Activated B cell treated with CpG ODN at 0.5 μM for 24 hours (primary cell): Measurements from ENCODE around the gene SMPD3. TPM values are rescaled to one million over a fixed set of nuclear protein-coding genes. Genes with fewer than 3 reads are reported as not detected.

Experiments
- ATAC-seq: fragments of 200-7000 bp; cut with Tn5 transposase; one replicate; pipeline ENCODE4 v1.10.0; 2021; ENCODE audit warnings: low read depth, mild to moderate bottlenecking, moderate library complexity
- CTCF ChIA-PET: fragments of 350-600 bp; sonication (Branson Sonifier 250); formaldehyde crosslinking; loops from one replicate; lab custom pipeline; 2021; ENCODE audit warnings: antibody characterized with exemption; lab: Charles Lee
- POLR2A ChIA-PET: fragments of 350-600 bp; sonication (Branson Sonifier 250); formaldehyde crosslinking; loops from one replicate; lab custom pipeline; 2021; ENCODE audit warnings: antibody characterized with exemption; lab: Charles Lee
- DNase-seq: peaks from one replicate; pipeline ENCODE4 v3.0.0; 2022
- H3K27ac Mint-ChIP-seq: one replicate; pipeline ENCODE4 v1.8.0; 2020; ENCODE audit warnings: mixed read lengths
- H3K27me3 Mint-ChIP-seq: one replicate; pipeline ENCODE4 v1.8.0; 2021; ENCODE audit warnings: mixed read lengths
- H3K36me3 Mint-ChIP-seq: one replicate; pipeline ENCODE4 v1.8.0; 2021; ENCODE audit warnings: low read depth, mixed read lengths
- H3K4me1 Mint-ChIP-seq: one replicate; pipeline ENCODE4 v1.8.0; 2021; ENCODE audit warnings: mixed read lengths
- H3K4me3 Mint-ChIP-seq: one replicate; pipeline ENCODE4 v1.8.0; 2020; ENCODE audit warnings: mild to moderate bottlenecking, mixed read lengths
- H3K9me3 Mint-ChIP-seq: one replicate; pipeline ENCODE4 v1.8.0; 2020; ENCODE audit warnings: mixed read lengths
- intact Hi-C: fragments of 100-400 bp; cut with micrococcal nuclease; formaldehyde crosslinking; loops from one replicate; pipeline ENCODE4 v1.15.1; 2024
- total RNA-seq: library from RNA; stranded (reverse); gene quantifications from 2 replicates; pipeline ENCODE4 v1.2.3, GENCODE V29; 2022
- TF ChIP-seq, protein P1 (sequence below): fragments of 200-600 bp; IDR thresholded peaks from one replicate; pipeline ENCODE4 v1.8.0; 2022; ENCODE audit warnings: antibody characterized with exemption, mild to moderate bottlenecking

SMPD3 gene
- total RNA-seq, 1 donor from 2014 or later = 0.35 TPM

DNA sequence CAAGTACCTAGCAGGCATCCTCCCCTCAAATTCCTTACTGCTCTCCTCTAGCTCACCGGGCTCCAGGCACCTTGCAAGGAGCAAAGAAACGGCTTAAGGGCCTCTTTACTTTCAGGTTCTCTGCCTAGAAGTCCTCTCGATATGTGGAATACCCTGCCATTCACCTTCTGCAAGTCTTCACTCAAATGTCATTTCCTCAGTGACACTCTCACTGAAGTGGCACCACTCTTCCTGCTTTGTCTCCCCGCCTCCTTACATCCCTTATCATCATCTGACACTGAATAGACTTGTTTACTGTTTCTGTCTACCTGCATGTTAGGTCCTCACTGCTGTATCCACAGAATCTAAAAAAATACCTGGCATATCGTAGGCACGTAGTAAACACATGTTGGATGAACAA is 138.5 kb downstream of the SMPD3 start:
- peaks cover 38% of the 10 kb centered on the region for H3K4me1 Mint-ChIP-seq
- no peaks in the 10 kb centered on the region for H3K27me3 Mint-ChIP-seq
- no peak for ATAC-seq
- H3K36me3 Mint-ChIP-seq = peaks cover 53% of the 10 kb centered on the region
- no peak for DNase-seq
- H3K27ac Mint-ChIP-seq = peak overlapping the region; percentile 93
- POLR2A ChIA-PET = interaction anchor here (2.3 to 5.4 kb wide), 2 partner anchors 25 to 47 kb away, joined by 37 to 104 read pairs; partner anchors contain the start of gene SLC7A6
- intact Hi-C loops = loop anchor here (1.0 to 2.0 kb wide), 7 partner anchors 19 to 463 kb away; partner anchors contain the start of genes CENPT, NUTF2, PLA2G15 and SLC7A6
- TF ChIP-seq, protein P1, sequence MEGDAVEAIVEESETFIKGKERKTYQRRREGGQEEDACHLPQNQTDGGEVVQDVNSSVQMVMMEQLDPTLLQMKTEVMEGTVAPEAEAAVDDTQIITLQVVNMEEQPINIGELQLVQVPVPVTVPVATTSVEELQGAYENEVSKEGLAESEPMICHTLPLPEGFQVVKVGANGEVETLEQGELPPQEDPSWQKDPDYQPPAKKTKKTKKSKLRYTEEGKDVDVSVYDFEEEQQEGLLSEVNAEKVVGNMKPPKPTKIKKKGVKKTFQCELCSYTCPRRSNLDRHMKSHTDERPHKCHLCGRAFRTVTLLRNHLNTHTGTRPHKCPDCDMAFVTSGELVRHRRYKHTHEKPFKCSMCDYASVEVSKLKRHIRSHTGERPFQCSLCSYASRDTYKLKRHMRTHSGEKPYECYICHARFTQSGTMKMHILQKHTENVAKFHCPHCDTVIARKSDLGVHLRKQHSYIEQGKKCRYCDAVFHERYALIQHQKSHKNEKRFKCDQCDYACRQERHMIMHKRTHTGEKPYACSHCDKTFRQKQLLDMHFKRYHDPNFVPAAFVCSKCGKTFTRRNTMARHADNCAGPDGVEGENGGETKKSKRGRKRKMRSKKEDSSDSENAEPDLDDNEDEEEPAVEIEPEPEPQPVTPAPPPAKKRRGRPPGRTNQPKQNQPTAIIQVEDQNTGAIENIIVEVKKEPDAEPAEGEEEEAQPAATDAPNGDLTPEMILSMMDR = no peak
- peak overlapping the region; percentile 98 for H3K4me3 Mint-ChIP-seq
- CTCF ChIA-PET = interaction anchor here (1.6 to 1.7 kb wide), 2 partner anchors 20 to 48 kb away, joined by 6 to 9 read pairs; no protein-coding TSS in a partner anchor
- H3K9me3 Mint-ChIP-seq = no peaks in the 10 kb centered on the region

Other genes with a start within 250 kb of the SMPD3 start
- gene ESRP2, start 212.4 kb downstream of the SMPD3 start, total RNA-seq = 0.10 and 0.40 TPM in 2 replicates
- gene PLA2G15, start 203.1 kb downstream of the SMPD3 start, total RNA-seq = 5.7 and 8.6 TPM in 2 replicates
- 52.5 and 54.1 TPM in 2 replicates for gene SLC7A6, start 184.0 kb downstream of the SMPD3 start, total RNA-seq
- gene SLC7A6OS, start 137.6 kb downstream of the SMPD3 start, total RNA-seq = 34.8 and 42.0 TPM in 2 replicates
- gene PRMT7, start 137.5 kb downstream of the SMPD3 start, total RNA-seq = 41.8 and 50.3 TPM in 2 replicates
- 18.8 and 25.1 TPM in 2 replicates for gene ZFP90, start 90.8 kb upstream of the SMPD3 start, total RNA-seq
- not detected in 2 replicates for gene CDH3, start 196.8 kb upstream of the SMPD3 start, total RNA-seq